ENCODE results near the gene RAB6B. TPM values are rescaled to one million over a fixed set of nuclear protein-coding genes. Genes with fewer than 3 reads are reported as not detected.
"Not testable (repeated sequence)": the region's sequence is repeated elsewhere in the genome, so short reads cannot be mapped to it uniquely, and the experiment has no call there.

Gene RAB6B
- polyA plus RNA-seq, 3 donors, result 17.0 to 18.9 (median 18.4) TPM

DNA sequence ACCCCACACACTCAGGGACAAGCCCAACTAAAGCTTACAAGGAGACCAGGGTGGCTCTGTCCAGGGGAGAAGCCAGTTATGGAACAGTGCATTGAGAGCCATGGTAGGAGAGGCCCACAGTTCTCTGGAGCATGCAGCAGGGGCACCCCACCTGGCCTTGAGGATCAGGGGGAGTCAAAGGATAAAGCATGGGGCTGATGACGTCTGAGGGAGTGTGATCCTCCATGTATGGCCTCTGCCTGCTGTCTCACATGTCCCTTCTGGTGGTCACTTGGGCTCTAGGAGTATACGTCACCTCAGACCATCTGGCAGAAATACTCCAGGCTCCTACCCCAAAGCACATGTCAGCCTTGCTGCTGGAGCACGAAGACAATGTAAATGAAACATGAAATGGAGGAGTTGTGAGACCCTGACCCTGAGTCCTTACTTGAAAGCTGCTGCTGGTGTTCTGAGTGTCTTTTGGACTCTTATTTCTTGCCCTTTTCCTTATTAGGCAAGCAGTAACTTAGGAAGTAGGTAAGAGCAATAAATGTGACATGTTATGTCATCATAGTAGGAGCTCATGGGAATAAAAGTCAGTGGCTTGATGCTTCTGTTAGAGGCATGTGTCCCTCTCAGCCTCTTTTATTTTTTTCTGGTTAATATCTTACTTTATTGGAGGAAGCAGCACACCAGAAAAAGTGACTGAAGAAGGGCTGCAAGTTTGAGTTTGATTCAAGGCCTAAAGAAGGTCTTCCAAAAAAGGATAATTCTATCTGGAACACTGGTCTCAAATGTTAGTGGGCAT lies 74.6 kb downstream of the RAB6B start:
- DNase-seq, result no peak

DNA sequence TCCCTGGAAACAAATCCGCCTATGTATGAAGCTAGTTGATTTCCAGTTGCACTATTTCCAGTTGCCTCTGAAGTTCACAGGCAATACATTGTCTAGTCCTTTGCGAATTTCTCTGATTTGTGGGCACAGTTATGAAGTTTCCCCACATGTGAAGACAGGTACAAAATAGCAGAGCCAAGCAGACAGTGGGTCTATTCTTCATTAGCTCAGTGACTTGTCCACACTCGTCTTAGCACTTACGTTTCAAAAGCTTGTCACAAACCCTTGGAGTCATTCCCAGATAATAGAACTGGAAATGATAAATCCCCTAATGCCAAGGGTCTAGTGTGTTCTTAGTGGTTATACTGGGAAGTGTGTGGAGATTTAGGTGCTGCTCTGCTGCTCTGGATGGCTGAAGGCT lies 75.6 kb downstream of the RAB6B start:
- no peak for DNase-seq

DNA sequence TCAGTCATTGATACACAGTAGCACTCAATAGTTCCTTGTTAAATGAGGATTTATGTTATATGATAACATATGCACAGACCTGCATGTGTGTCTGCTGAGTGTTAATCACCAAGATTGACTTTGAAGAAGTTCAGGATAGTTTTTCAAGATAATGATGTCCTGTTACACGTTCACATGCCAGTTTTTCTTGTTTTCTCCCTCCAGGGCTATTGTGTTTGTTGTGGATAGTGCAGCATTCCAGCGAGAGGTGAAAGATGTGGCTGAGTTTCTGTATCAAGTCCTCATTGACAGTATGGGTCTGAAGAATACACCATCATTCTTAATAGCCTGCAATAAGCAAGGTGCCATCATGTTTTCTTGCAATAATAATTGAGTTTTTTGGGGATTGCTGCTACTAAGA lies 80.3 kb downstream of the RAB6B start:
- no peak for DNase-seq

- no peak for DNase-seq
These were observed 82.8 kb downstream of the RAB6B start for GRCh38 chr3:133812872-133813271.

GRCh38 chr3:133805702-133806475 lies 89.8 kb downstream of the RAB6B start, which contains the start of gene SRPRB:
Gene SRPRB, plus strand, starts transcription at chr3:133805815. Its CDS starts 34 bp downstream, at chr3:133805849.
- DNase-seq, result peak; percentile 92

GRCh38 chr3:133805384-133805701 lies 90.3 kb downstream of the RAB6B start:
- no peak for DNase-seq

- DNase-seq, result no peak
These were observed 90.8 kb downstream of the RAB6B start for GRCh38 chr3:133804896-133805295.

DNA sequence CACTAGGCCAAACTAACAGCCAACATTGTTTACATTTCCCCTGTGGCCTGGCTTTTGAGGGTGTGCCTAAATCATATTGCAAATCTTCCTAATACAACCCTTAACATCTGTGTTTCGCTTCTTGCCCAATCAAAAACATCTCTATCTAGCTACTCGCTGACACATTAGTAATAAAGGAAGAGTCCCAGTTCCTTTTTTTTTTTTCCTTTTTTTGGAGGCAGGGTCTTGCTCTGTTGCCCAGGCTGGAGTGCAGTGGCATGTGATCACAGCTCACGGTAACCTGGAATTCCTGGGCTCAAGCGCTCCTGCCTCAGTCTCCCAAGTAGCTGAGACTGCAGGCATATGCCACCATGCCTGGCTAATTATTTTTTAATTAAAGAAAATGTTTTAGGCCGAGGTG lies 92.2 kb downstream of the RAB6B start:
- DNase-seq, result no peak

DNA sequence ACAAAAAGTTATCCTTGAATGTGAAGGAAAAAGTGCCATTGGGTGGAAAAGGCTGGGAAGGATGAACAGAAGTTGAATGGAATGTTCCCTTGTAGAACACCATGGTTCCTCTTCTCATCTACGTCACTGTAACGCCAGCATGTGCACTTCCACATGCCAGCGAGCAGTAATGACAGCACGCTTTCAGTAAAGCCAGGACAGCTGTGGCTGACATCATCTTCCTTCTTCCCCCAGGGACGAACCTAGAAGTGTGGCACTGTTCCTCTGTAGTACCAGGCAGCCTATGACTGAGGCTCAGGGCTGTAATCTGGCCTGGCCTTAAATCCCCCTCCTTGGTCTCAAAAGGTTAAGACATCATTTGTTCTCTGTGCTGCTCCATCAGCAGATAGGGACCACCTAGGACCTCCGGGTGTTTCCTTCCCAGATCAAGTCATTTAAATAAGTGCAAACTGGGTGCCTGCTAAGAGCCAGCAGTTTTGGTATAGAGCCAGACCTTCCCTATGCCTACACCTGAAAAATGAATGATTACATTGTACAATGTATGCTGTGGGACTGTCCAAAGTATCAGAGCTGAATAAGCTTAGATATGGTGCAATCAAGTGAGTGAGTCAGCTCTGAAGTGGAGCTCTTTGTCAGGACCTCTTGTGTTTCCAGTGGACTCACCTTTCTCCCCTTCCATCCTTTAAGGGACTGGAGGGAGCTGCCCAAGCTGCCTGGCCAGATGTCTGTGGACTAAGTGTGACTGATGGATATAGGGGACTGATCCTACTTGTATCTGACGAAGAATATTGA lies 95.7 kb downstream of the RAB6B start:
- DNase-seq, result no peak

- DNase-seq, result no peak
These were observed 98.1 kb downstream of the RAB6B start for GRCh38 chr3:133797396-133798105.

DNA sequence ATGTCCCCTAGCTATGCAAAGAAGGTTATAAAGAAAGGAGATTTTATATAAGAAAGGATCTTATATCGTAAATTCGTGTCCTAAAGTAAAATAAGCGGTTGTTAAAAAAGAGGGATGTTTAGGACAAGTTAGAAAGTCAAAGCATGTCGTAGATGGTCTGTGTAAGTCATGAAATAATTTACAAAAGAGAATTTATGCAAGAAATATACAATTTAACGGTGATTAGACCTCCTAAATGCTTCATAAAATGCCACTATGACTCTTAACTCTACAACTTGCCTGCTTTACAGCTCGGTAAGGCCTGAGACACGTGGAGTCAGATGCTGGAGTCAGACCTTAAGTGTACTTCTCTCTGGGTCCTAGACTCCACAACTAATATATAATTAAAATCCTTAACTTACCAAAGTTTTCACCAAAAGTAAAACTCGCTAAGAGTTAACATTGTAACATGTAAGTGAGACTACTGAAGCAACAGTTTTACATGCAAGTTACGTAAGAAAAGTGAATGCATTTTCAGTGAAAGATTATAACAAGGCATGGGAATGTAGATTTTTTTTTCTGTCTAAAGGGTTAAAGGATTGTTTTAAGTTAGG lies 103.4 kb downstream of the RAB6B start:
- no peak for DNase-seq

DNA sequence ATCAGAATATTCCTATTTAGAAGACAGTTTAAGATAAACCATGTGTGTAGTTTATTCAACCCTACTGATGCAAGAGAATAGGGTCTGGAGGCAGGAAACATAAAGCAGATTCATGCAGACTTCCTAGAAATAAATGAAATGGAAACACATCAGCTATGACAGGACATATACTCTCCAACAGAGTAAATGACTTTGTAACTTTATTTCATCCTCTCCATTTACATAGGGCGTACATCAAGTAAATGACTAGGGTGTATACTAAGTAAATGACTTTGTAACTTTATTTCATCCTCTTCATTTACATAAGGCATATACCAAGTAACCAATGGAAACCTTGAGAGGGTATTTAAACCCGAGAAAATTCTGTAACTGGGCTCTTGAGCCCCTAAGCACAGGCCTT lies 107.7 kb downstream of the RAB6B start:
- DNase-seq, result no peak

DNA sequence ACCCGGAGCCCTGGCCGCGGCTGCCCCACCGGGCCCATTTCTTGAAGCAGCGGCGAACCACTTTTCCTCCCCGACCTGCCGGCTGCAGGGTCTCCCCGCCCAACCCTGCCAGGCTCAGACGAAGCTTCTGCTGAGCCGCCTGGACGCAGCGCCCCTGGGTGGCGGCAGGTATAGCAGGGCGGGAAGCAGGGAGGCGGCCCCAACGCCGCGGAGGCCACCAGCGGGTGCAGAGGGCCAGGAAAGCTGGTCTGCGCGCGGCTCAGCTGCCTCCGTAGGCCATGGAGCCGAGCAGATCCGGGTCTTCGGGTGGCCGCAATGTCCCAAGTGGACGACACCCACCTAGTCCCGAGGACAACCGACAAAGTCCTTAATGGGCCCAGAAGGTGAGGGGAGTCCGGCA lies 111.9 kb downstream of the RAB6B start:
- DNase-seq, result no peak

- no peak for DNase-seq
These were observed 113.2 kb downstream of the RAB6B start for GRCh38 chr3:133782454-133782853.

GRCh38 chr3:133781570-133781969 lies 114.1 kb downstream of the RAB6B start:
- DNase-seq, result no peak

DNA sequence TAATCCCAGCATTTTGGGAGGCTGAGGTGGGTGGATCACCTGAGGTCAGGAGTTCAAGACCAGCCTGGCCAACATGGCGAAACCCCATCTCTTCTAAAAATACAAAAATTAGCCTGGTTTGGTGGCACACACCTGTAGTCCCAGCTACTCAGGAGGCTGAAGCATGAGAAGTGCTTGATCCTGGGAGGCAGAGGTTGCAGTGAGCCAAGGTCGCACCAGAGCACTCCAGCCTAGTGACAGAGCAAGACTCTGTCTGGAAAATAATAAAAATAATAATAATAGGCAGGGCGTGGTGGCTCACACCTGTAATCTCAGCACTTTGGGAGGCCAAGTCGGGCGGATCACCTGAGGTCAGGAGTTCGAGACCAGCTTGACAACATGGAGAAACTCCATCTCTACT lies 114.9 kb downstream of the RAB6B start:
- not testable (repeated sequence) for DNase-seq

DNA sequence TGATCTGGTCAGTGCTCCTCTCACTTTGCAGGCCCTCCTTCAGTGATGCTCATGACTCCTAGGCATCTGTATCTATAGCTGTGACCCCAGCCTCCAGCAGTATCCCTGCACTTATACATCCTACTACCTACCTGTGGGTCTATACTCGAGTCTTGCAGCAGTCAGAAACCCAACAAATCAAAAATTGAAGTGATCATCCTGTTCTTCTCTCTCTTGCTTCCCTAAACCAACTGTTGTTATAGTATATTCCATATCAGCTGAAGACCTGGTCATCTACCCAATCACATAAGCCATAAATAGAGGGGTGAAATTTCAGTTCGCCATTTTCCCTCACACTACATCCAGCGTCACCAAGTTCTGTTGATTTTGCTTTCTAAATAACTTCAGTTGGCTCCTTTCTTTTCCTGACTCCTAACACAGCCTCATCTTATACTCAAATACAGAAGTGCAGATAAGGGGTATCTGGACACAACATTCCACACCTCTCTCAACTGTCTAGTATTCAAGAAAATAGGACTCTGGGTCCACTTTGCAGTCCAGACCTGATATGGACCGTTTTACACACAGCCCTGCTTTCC lies 116.0 kb downstream of the RAB6B start:
- DNase-seq, result no peak

DNA sequence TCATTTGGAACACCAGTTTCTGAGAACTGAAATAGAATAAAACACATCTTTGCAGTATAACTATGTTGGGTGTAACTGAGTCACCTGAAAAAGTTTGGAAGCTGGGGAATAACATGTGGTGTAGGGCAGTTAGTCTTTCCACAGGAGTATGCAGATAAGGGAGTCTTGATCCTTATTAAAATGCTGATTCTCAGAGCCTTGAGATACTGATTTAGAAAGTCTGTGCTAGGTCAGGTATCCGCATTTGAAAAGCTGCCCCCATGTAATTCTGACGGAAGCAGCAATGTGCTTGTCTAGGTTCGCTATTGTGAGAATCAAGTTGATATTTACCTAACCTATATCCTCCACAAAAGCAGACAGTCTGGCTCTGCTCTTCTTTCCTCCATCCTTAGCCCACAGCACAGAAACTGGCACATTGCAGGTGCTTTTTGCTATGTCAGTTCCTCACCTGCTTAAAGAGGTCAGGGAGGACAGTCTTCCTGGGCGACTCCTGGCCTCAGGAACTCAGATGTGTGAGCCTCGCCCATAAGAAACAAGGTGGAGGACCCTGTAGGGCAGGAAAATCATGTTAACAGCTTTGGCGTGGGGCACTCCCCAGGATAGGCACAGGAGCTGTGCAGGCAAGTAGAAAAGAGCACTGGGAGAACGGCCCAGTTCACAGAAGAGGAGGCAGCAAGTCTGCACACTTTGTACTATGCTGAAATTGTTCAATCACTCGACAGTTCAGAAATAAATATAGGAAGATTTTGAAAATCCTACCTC lies 117.7 kb downstream of the RAB6B start:
- no peak for DNase-seq

GRCh38 chr3:133776794-133777438 lies 118.8 kb downstream of the RAB6B start:
- no peak for DNase-seq

DNA sequence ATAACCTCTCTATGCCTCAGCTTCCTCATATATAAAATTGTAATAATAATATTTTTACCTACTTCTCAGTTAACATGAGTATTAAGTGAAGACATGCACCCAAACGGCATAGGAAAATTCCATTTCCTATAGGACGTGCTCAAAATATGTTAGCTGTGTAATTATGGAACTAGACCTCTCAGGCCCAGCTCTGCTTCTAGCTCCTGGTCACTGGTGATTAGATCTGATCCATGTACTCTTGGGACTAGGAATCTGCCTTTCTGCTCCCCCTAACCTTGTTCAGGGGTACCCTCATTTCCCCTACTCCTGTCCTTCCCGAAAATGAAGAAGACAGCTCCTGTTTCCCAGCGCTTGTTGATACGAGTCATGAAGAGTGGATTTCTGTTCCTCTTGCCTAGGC lies 119.8 kb downstream of the RAB6B start:
- no peak for DNase-seq
